ENCODE results near the gene EARS2.
"Not testable (repeated sequence)": the region's sequence is repeated elsewhere in the genome, so short reads cannot be mapped to it uniquely, and the experiment has no call there.

Gene EARS2

GRCh38 chr16:23566724-23567123 lies 9.6 kb upstream of the EARS2 start:
- no peak for DNase-seq

- no peak for DNase-seq
Observed at GRCh38 chr16:23564575-23565363, 7.6 kb upstream of the EARS2 start.

GRCh38 chr16:23563186-23563585 lies 6.0 kb upstream of the EARS2 start:
- no peak for DNase-seq

- no peak for DNase-seq
Observed at GRCh38 chr16:23562505-23562904, 5.4 kb upstream of the EARS2 start.

- no peak for DNase-seq
Observed at GRCh38 chr16:23561586-23561985, 4.4 kb upstream of the EARS2 start.

GRCh38 chr16:23557779-23558702 lies 891 bp upstream of the EARS2 start:
- no peak for DNase-seq

- DNase-seq, result no peak
Observed at GRCh38 chr16:23554536-23554935, 2.6 kb downstream of the EARS2 start.

GRCh38 chr16:23552161-23552560 lies 5.0 kb downstream of the EARS2 start:
- DNase-seq, result no peak

- DNase-seq, result no peak
Observed at GRCh38 chr16:23549938-23550337, 7.2 kb downstream of the EARS2 start.

GRCh38 chr16:23544436-23544835 lies 12.7 kb downstream of the EARS2 start:
- no peak for DNase-seq

GRCh38 chr16:23540817-23541178 lies 16.4 kb downstream of the EARS2 start:
- not testable (repeated sequence) for DNase-seq

GRCh38 chr16:23539984-23540816 lies 16.9 kb downstream of the EARS2 start:
- no peak for DNase-seq

- DNase-seq, result no peak
Observed at GRCh38 chr16:23538919-23539278, 18.3 kb downstream of the EARS2 start.

GRCh38 chr16:23537390-23537789 lies 19.8 kb downstream of the EARS2 start:
- no peak for DNase-seq

GRCh38 chr16:23535901-23536300 lies 21.2 kb downstream of the EARS2 start:
- DNase-seq, result no peak

GRCh38 chr16:23534868-23535860 lies 22.0 kb downstream of the EARS2 start:
- no peak for DNase-seq

GRCh38 chr16:23532448-23532847 lies 24.7 kb downstream of the EARS2 start:
- no peak for DNase-seq

GRCh38 chr16:23530062-23530461 lies 27.1 kb downstream of the EARS2 start:
- no peak for DNase-seq

GRCh38 chr16:23528644-23529310 lies 28.4 kb downstream of the EARS2 start:
- no peak for DNase-seq

GRCh38 chr16:23527961-23528643 lies 29.0 kb downstream of the EARS2 start:
- no peak for DNase-seq

- DNase-seq, result no peak
Observed at GRCh38 chr16:23524886-23525285, 32.3 kb downstream of the EARS2 start.

Data from CD4-positive, alpha-beta T cell treated with Interleukin-17A for 4 hours (primary cell).